ENCODE data around the gene SAMM50.
A peak's percentile ranks its signal among the peaks of the same experiment; 100 is the strongest.

SAMM50 gene

DNA sequence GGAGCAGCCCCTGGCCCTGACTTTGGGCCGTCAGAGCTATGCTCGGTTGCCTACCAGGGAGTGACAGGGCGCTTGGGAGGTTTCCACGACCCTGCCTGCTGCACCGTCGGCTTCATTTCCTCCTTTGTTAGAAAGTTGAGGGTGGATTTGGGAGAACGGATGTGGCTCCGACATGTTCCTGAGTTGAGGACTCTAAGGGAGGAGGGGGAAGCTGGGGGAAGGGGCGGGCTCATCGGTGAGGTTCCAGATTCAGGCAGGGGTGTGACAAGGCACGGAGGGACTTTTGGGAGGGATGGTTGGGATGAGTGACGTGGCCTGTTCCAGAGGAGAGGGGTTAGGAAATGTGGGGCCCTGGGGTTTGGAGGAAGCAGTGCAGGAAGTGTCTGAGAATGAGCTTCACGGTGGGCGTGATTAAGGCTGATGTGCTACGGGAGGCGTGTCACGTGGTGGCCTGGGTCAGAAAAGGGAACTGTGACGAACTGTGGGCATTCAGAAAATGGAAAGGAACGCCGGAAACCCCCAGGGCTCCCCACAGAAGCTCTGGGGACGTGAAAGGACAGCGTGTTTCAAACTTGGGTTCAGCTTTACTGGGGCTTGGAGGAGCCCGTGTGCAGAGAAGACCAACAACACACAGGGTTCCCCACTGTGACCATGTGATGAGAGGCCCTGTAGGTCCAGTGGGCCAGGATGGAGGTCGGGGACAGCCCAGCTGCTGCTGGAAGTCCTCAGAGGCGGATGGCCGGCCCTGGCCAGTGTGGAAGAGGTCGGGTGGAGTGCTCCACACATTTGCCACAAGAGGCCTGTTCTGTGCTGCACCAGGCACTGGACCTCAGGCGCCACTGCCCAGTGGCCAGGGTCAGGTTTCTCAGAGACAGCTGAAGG is 71.6 kb downstream of the SAMM50 start:
- Histone ChIP-seq H3K4me3 (peak overlapping the region; percentile 50), H3K36me3 (replicated peaks) (peaks cover 3% of the 10 kb centered on the region), H3K9me3 (no peaks in the 10 kb centered on the region), H3K27me3 (ENCODE audit: low read depth) (no peaks in the 10 kb centered on the region), H3K4me1 (peaks cover 21% of the 10 kb centered on the region)
- in situ Hi-C loops (cut with MboI; ENCODE audit: low sequenced_read_pairs), result no loop called here
- peak; percentile 66 to 84 for DNase-seq (ENCODE audit: low spot score in 2 of 2)

DNA sequence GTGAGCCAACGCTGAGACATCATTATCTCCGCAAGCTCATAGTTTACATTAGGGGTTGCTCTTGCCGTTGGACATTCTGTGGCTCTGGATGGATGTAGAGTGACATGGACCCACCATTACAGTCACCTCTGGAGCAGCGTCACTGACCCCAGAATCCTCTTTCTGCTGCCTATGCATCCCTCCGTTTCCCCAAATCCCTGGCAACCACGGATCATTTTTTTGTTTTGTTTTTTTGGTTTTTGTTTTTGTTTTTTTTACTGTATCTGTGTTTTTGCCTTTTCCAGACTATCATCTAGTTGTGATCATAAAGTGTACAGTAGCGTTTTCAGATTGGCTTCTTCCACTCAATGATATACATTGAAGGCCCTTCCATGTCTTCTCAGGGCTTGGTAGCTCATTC is 72.8 kb downstream of the SAMM50 start:
- in situ Hi-C loops (cut with MboI; ENCODE audit: low sequenced_read_pairs), result no loop called here
- H3K36me3 ChIP-seq (replicated peaks), result peaks cover 4% of the 10 kb centered on the region
- peaks cover 11% of the 10 kb centered on the region for H3K4me1 ChIP-seq
- no peak overlapping the region for H3K4me3 ChIP-seq
- H3K9me3 ChIP-seq, result no peaks in the 10 kb centered on the region
- DNase-seq (ENCODE audit: low spot score in 2 of 2), result no peak
- no peaks in the 10 kb centered on the region for H3K27me3 ChIP-seq (ENCODE audit: low read depth)

DNA sequence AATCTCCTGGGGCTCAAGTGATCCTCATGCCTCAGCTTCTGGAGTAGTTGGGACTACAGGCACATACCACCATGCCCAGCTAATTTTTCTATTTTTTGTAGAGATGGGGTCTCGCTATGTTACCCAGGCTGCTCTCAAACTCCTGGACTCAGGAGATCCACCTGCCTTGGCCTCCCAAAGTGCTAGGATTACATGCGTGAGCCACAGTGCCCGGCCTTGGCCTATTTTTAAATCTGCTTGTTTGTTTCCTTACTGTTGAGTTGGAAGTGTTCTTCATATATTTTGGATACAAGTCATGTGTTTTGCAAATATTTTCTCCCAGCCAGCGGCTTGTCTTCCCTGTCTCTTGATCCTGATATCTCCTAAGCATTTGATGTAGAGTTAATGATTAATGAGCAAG is 73.8 kb downstream of the SAMM50 start:
- in situ Hi-C loops (cut with MboI; ENCODE audit: low sequenced_read_pairs), result no loop called here
- Histone ChIP-seq H3K36me3 (replicated peaks) (peaks cover 4% of the 10 kb centered on the region), H3K9me3 (no peaks in the 10 kb centered on the region), H3K27me3 (ENCODE audit: low read depth) (no peaks in the 10 kb centered on the region), H3K4me3 (no peak overlapping the region), H3K4me1 (peaks cover 7% of the 10 kb centered on the region)
- no peak for DNase-seq (ENCODE audit: low spot score in 2 of 2)

DNA sequence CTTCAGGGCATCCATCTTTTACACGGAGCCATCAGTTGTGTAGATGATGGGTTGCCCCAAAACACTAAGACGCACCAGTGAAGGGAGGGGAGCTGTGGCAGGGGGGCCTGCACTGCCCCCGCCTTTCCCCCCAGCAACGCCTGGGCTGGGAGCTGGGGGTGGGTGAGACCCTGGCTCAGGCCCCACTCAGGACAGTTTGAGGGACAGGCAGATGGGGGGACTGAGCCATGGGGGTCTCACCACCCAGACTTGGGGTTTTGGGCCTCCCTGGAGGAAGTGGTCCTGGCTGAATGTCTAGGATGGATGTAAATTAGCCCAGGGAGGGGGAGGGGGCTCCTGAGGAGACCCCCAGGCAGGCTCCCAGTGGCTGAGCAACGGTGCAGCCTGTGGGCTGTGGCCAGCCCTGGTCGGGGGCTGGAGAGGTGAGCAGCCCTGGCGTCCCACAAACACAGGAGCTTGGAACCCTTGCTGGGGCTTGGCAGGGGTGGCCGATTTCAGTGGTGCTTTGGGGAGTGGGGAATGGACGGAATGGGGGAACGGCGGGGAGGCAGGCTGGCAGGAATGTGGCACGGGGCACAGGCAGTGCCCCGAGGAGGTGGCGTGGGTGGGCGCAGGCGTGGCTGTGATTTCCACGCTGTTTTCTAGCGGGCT is 74.9 kb downstream of the SAMM50 start:
- peaks cover 7% of the 10 kb centered on the region for H3K4me1 ChIP-seq
- no peak for DNase-seq (ENCODE audit: low spot score in 2 of 2)
- in situ Hi-C loops (cut with MboI; ENCODE audit: low sequenced_read_pairs), result no loop called here
- H3K27me3 ChIP-seq (ENCODE audit: low read depth), result no peaks in the 10 kb centered on the region
- no peak overlapping the region for H3K4me3 ChIP-seq
- H3K9me3 ChIP-seq, result no peaks in the 10 kb centered on the region
- peaks cover 4% of the 10 kb centered on the region for H3K36me3 ChIP-seq (replicated peaks)

DNA sequence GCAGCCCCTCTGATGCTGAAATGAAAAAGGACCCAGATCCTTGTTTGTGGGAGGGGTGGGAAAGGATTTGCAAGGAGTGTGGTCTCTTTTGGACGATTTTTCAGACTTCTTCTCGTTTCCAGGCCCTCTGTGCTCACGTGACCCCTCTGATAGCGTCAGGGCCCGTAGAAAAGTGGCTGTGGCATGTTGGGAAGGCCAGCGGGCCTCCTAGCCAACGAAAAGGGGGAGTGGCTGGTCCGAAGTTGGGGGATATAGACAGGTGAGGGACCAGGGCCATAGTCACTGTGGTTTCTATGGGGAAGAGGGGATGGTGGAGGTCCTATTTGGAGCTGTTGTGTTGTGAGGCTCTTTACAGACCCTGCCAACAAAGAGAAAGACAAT is 75.5 kb downstream of the SAMM50 start:
- in situ Hi-C loops (cut with MboI; ENCODE audit: low sequenced_read_pairs), result no loop called here
- Histone ChIP-seq H3K27me3 (ENCODE audit: low read depth) (no peaks in the 10 kb centered on the region), H3K4me3 (no peak overlapping the region), H3K36me3 (replicated peaks) (peaks cover 4% of the 10 kb centered on the region), H3K4me1 (peaks cover 7% of the 10 kb centered on the region), H3K9me3 (no peaks in the 10 kb centered on the region)
- no peak for DNase-seq (ENCODE audit: low spot score in 2 of 2)

DNA sequence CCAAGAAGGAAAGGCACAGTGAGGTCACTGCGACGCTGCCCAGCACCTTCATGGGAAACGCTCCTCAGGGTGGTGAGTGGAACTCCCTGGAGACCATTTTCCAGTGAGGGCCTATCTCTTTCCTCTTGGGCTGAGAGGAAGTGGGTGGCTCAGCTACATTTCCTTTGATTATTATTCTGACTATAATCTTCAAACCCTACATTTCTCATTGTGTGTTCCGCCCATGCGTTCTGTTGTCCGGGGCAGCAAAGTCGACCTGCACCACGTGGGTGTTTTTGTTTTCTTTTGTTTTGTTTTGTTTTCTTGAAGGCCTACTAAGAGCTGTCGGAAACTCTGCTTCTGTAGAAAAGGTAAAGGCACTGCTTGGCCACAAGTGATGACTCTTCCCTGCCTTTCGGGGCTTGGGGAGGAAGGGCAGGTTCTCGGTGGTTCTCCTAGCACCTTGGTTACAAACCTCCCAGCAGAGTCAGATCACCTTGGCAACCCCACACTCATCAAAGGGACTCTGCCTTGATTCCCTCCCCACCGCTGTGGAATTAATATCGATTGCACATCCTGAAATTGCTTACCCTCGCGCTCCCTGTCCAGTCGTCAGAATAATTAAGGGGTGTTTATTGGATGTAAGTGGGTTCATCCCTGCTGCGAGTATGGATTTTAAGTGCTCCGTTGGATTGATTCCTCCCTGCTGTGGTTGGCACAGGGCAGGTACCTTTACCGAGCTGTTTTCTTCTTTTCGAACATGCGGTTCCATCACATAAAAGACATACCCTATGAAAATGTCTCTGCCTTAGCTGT is 76.1 kb downstream of the SAMM50 start:
- H3K9me3 ChIP-seq, result no peaks in the 10 kb centered on the region
- no peak overlapping the region for H3K4me3 ChIP-seq
- in situ Hi-C loops (cut with MboI; ENCODE audit: low sequenced_read_pairs), result no loop called here
- no peaks in the 10 kb centered on the region for H3K27me3 ChIP-seq (ENCODE audit: low read depth)
- no peak for DNase-seq (ENCODE audit: low spot score in 2 of 2)
- peaks cover 7% of the 10 kb centered on the region for H3K4me1 ChIP-seq
- peaks cover 4% of the 10 kb centered on the region for H3K36me3 ChIP-seq (replicated peaks)

DNA sequence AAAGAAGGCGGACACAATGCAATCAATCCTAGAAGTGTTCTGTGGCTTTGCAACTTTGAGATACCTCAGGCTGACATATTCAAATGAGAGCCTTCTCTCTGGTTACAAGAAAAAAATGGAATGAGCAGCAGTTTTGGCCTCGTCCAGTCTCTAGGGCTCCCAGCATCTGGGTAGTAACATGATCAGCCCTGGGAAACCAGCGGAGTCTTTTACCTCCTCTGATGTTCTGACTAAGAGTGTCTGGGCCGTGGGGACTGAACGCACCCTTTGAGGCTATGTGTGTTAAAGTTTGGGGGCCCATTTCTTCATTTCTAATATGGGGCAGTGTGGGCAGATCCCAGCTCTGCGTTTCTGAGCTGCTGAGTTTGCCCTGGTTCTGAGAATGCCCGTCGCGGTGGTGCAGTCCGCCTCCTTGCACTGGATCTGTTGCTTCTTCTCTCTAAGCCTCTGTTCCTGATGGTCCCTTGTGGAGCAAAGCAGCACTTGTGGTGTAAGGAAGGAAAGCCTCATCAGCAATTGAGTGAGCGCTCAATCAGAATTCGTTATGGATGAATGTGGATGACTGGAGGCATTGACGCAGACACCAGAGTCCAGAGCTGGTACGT is 77.0 kb downstream of the SAMM50 start:
- Histone ChIP-seq H3K9me3 (no peaks in the 10 kb centered on the region), H3K36me3 (replicated peaks) (peaks cover 4% of the 10 kb centered on the region), H3K4me3 (no peak overlapping the region), H3K27me3 (ENCODE audit: low read depth) (no peaks in the 10 kb centered on the region), H3K4me1 (peaks cover 3% of the 10 kb centered on the region)
- DNase-seq (ENCODE audit: low spot score in 2 of 2), result no peak
- in situ Hi-C loops (cut with MboI; ENCODE audit: low sequenced_read_pairs), result no loop called here

DNA sequence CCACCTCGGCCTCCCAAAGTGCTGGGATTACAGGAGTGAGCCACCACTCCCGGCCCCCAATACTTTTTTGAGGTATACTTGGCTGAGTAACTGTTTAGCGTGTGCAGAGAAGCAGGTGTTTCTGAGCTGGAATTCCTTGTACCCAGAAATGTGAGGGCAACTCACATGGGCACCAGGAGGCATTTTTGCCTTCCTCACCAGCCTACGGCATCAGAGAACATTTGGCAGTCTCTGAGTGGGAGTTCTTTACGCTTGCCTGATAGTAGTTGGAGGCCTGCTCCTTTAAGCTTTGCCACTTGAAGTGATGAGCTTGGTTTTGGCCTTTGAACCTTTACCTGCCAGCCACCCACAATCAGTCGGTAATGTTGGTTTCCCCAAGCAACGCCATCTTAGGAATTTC is 78.0 kb downstream of the SAMM50 start:
- Histone ChIP-seq H3K9me3 (no peaks in the 10 kb centered on the region), H3K4me1 (no peaks in the 10 kb centered on the region; the same call in 1 of the 2 replicates), H3K27me3 (ENCODE audit: low read depth) (no peaks in the 10 kb centered on the region), H3K36me3 (replicated peaks) (peaks cover 4% of the 10 kb centered on the region), H3K4me3 (no peak overlapping the region)
- in situ Hi-C loops (cut with MboI; ENCODE audit: low sequenced_read_pairs), result no loop called here
- no peak for DNase-seq (ENCODE audit: low spot score in 2 of 2)

DNA sequence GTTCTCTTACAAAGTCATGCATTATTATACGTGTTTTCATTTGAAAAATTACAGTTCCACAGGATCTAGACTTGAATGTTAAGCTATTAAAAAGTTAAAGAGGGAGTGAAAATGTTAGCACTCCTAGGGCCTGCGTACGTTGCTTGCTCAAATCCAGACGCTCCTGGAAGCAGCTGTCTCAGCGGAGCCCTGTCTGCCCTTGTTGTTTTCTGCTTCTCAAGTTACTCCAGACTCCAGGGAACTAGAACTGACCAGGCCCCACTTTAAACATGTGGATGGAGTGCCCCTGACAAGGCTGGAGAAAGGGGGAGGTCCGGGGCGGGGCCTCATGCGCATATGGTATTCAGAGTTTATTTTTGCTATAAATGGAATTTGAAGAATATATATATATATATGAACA is 78.5 kb downstream of the SAMM50 start:
- Histone ChIP-seq H3K36me3 (replicated peaks) (peaks cover 4% of the 10 kb centered on the region), H3K9me3 (no peaks in the 10 kb centered on the region), H3K27me3 (ENCODE audit: low read depth) (no peaks in the 10 kb centered on the region), H3K4me3 (no peak overlapping the region), H3K4me1 (no peaks in the 10 kb centered on the region; the same call in 1 of the 2 replicates)
- peak in 1 of 2 experiments; percentile 22 for DNase-seq (ENCODE audit: low spot score in 2 of 2)
- in situ Hi-C loops (cut with MboI; ENCODE audit: low sequenced_read_pairs), result no loop called here

DNA sequence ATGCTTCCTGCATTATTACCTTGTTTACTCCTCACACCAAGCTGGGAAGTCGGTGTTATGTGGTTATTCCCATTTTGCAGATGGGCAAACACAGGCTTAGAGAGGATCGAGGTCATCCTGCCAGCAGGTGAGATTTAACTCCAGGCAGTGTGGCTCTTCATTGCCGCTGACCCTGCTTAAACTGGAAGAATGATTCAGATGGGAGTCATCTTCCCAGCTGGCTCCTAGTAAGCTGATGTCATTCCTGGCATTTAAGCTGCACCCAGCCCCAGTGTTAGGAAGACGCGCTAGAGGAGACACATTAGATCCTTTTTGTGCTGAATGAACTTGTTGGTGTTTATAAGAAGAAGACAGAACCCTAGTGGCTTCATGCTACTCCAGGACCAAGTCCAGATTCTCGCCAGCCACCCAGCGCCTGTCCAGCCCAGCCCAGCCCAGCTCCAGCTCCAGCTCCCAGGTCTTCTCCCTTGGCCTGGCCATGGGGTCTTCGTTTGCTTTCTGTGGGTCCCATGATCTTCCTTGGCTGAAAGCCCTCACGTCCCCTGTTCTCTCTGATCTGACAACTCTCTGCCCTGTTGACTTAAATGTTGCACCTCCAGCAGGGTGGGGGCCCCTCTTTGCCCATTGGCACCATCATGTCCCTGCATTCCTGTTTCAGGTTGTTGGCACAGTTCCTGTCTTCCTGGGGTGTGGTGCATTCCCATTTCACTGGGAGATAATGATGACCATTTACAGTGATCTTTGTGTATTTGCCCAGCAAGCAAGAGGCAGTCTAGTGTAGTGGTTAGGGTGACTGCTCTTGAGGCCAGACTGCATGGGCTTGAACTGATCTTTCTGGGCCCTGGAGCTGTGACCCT is 82.5 kb downstream of the SAMM50 start:
- H3K27me3 ChIP-seq (ENCODE audit: low read depth), result no peaks in the 10 kb centered on the region
- DNase-seq (ENCODE audit: low spot score in 2 of 2), result no peak
- in situ Hi-C loops (cut with MboI; ENCODE audit: low sequenced_read_pairs), result no loop called here

DNA sequence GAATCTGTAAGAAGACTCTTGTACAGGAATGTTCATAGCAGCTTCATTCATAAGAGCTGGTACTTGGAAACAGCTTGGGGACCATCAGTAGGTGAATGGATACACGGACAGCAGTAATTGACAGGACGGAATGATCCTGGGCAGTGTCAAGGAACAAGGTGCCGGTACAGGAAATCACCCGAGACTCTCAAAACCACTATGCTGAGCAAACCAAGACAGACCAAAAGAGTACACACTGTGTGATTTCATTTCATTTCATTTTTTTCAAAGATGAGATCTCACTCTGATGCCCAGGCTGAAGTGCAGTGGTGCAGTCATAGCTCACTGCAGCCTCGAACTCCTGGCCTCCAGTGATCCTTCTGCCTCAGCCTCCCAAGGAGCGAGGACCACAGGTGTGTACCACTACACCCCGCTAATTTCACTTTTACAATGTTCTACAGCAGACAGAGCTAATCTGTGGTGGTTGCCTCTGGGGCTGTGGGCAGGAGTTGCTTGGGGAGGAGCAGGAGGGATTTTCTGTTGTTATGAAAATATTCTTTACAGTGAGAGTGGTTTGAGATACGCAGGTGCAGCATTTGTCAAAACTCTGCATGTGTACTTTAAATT is 84.4 kb downstream of the SAMM50 start:
- H3K4me1 ChIP-seq, result no peaks in the 10 kb centered on the region

More for the DNA sequence above, 82.5 kb downstream of the SAMM50 start:
- Histone ChIP-seq H3K4me1 (no peaks in the 10 kb centered on the region; the same call in 1 of the 2 replicates), H3K9me3 (no peaks in the 10 kb centered on the region), H3K4me3 (no peak overlapping the region), H3K36me3 (replicated peaks) (no peaks in the 10 kb centered on the region)

DNA sequence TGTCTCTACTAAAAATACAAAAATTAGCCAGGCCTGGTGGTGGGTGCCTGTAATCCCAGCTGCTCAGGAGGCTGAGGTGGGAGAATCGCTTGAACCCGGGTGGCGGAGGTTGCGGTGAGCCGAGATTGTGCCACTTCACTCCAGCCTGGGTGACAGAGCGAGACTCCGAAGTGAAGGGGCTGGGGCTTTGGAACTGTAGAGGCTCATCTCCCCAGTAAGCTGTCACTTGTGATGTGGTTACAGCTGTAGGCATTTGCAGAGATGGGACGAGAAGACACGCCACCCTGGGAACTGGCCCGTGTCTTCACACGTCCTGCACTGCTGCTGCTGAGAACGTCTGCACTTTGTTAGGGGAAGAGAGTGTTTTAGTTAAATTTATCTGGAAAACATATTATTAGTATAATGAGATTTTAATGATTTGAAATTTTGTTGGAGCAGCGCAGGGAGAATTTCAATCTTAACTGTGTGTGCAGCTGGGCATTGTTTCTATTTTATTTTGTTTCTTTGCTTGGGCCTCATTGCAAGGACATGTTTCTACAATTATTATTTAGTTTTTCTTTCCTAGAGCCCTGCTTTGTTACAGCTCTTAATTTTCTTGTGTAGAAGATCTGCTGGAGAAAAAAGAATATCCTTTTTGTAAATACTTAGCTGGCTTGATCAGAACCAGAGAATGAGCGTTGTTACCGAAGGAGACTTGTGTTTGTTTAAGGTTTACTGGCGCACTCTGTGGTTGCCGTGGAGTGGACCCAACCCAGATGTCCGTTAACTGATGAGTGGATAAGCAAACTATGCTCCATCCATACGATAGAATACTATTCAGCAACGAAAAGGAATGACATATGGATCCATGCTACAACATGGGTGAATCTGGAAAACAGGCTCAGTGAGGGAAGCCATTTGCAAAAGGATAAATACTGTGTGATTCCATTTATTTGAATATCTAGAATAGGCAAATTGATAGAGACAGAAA is 87.3 kb downstream of the SAMM50 start:
- Histone ChIP-seq H3K36me3 (replicated peaks) (no peaks in the 10 kb centered on the region), H3K4me3 (no peak overlapping the region), H3K27me3 (ENCODE audit: low read depth) (no peaks in the 10 kb centered on the region), H3K9me3 (no peaks in the 10 kb centered on the region), H3K4me1 (no peaks in the 10 kb centered on the region)
- in situ Hi-C loops (cut with MboI; ENCODE audit: low sequenced_read_pairs), result no loop called here
- no peak for DNase-seq (ENCODE audit: low spot score in 2 of 2)

More for the DNA sequence above, 84.4 kb downstream of the SAMM50 start:
- in situ Hi-C loops (cut with MboI; ENCODE audit: low sequenced_read_pairs), result no loop called here
- no peak for DNase-seq (ENCODE audit: low spot score in 2 of 2)
- H3K36me3 ChIP-seq (replicated peaks), result no peaks in the 10 kb centered on the region
- no peak overlapping the region for H3K4me3 ChIP-seq
- H3K9me3 ChIP-seq, result no peaks in the 10 kb centered on the region
- no peaks in the 10 kb centered on the region for H3K27me3 ChIP-seq (ENCODE audit: low read depth)
